Measurements from ENCODE around the gene LFNG.

- no peak for TF ChIP-seq CTCF (IDR thresholded peaks at IDR 0.05)
- TF ChIP-seq ZC3H11A (IDR thresholded peaks at IDR 0.05), result no peak
- TF ChIP-seq POLR2AphosphoS2 (conservative IDR thresholded peaks at IDR 0.05; ENCODE audit: low read length), result no peak
- TF ChIP-seq TP53 (CRISPR knock-in tag; IDR thresholded peaks at IDR 0.05), result no peak
- TF ChIP-seq MYC (IDR thresholded peaks at IDR 0.05; ENCODE audit: borderline replicate concordance, low read length), result no peak
- TF ChIP-seq MAX (IDR thresholded peaks at IDR 0.05), result no peak; the same call in 1 of the 2 replicates
- no peak for TF ChIP-seq JUN (IDR thresholded peaks at IDR 0.05)
- no peak for TF ChIP-seq SREBF2 (IDR thresholded peaks at IDR 0.05)
- no peak for TF ChIP-seq BHLHE40 (IDR thresholded peaks at IDR 0.05; ENCODE audit: low read depth, low read length)
- no peak for TF ChIP-seq E2F6 (IDR thresholded peaks at IDR 0.05; ENCODE audit: borderline replicate concordance, low read depth)
Measured at GRCh38 chr7:2572101-2572842, 52.7 kb downstream of the LFNG start.
